ENCODE data around the gene DIPK1A.

DNA sequence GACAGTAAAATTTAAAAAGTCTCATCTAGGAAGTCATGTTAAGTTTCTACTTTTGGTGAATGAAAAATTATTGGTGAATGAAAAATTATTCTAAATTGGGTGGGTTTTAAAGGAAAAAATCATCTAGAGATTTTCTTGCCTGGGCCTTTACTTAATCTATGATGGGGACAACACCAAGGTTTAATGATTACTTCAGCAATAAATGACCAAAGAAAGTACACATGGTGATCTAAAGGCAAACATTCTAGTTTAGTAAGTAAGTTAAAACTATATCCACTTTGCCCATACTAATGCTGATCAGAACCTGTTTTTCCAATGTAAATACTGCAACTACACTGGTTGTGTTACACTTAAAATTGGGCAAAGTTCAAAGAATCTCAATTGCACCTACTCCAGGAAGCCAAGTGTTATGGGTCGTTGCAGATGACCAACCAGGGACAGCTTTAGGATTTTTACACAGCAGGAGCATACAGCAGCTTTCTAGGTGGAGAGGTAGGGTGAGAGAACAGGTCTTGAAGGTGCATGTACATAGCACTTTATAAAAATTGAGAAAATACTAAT is 144.0 kb downstream of the DIPK1A start:
- TF ChIP-seq PAX5 (IDR thresholded peaks at IDR 0.05; ENCODE audit: insufficient read depth, low read length, severe bottlenecking) = no peak
- TF ChIP-seq TAF1 (IDR thresholded peaks at IDR 0.05; ENCODE audit: low read depth, low read length) = no peak
- no peak for TF ChIP-seq POLR2A (IDR thresholded peaks at IDR 0.05; ENCODE audit: low read depth, low read length)
- TF ChIP-seq POLR2AphosphoS5 (IDR thresholded peaks at IDR 0.05; ENCODE audit: low read depth, low read length) = no peak
- TF ChIP-seq SPI1 (IDR thresholded peaks at IDR 0.05; ENCODE audit: low read depth, low read length) = no peak
